ENCODE results near the gene ITPKA. TPM values are rescaled to one million over a fixed set of nuclear protein-coding genes. Genes with fewer than 3 reads are reported as not detected.
"Not testable (repeated sequence)": the region's sequence is repeated elsewhere in the genome, so short reads cannot be mapped to it uniquely, and the experiment has no call there.

ITPKA gene
- 1 to 10 TPM; 3.5 to 5.5 TPM for total RNA-seq

- ATAC-seq (replicated peaks), result peak; percentile 84
- Mint-ChIP-seq H3K4me1 (peaks cover 22% of the 10 kb centered on the region), H3K27ac (peak within 1 kb of the TSS; percentile 85), H3K4me3 (peak within 1 kb of the TSS; percentile 88), H3K9me3 (no peaks in the 10 kb centered on the region), H3K36me3 (ENCODE audit: low read depth) (no peaks in the 10 kb centered on the region), H3K27me3 (peaks cover 11% of the 10 kb centered on the region)
Observed at GRCh38 chr15:41493205-41493901, at the start of gene ITPKA. ITPKA (plus strand) TSS chr15:41493874; CDS start chr15:41493928, 54 bp downstream.

- H3K27me3 Mint-ChIP-seq, result no peaks in the 10 kb centered on the region
- H3K36me3 Mint-ChIP-seq (ENCODE audit: low read depth), result peaks cover 47% of the 10 kb centered on the region
- ATAC-seq (replicated peaks), result no peak
- no peaks in the 10 kb centered on the region for H3K9me3 Mint-ChIP-seq
- no peak overlapping the region for H3K4me3 Mint-ChIP-seq
- no peak overlapping the region for H3K27ac Mint-ChIP-seq
- H3K4me1 Mint-ChIP-seq, result peaks cover 6% of the 10 kb centered on the region
Observed at GRCh38 chr15:41445399-41445798, 48.3 kb upstream of the ITPKA start.

DNA sequence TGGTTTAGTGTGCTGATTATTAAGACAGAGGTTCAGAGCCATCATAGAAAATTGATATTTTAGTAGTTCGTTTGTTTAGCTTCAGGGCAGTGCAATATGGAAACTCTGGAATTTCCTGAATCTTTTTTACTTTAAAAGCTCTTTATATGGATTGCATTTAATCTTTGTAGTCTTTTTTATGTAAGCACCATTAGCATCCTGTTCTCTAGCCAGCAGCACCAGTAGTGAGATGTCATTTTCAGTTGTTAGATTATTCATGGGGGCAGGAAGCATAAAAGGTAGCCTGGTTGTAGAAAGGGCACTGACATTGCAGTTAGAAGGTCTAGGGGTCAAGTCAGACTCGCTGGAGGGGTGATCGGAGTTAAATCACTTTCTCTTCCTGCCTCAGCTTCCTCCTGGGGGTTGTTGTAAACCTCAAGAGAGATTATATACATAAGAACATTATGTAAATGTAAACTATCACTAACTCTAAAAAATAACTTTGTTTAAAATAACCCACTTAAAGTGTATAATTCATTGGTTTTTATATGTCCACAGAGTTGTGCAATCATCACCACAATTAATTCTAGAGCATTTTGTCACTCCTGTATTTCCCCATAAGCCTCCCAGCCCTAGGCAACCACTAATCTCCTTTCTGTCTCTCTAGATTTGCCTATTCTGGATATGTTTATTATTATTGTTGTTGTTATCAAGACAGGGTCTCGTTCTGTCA, 31.4 kb upstream of the ITPKA start:
- peak overlapping the region; percentile 47 for H3K27ac Mint-ChIP-seq
- no peak overlapping the region for H3K4me3 Mint-ChIP-seq

DNA sequence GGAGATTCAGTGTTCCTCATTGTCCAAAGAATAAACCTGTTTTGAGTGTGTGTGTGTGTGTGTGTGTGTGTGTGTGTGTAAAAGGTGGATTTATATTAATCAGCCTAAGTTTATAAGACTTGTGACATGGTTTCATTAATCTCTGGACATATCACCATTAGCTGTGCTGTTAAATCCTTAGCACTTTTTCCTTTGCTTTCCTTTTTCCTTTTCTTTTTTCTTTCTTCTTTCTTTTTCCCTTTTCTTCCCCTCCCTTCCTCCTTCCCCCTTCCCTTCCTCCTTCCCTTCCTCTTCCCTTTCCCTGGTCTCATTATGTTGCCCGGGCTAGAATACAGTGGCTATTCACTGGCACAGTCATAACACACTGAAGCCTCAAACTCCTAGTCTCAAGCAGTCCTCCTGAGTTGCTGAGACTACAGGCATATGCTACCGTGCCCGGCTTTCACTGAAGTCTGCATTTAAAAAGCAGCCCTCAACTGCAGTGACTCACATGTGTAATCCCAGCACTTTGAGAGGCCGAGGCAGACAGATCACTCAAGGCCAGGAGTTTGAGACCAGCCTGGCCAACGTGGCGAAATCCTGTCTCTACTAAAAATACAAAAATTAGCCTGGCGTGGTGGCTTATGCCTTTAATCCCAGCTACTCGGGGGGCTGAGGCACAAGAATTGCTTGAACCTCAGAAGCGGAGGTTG, 28.6 kb upstream of the ITPKA start:
- Mint-ChIP-seq H3K27ac (no peak overlapping the region), H3K9me3 (no peaks in the 10 kb centered on the region), H3K27me3 (no peaks in the 10 kb centered on the region), H3K4me1 (peaks cover 18% of the 10 kb centered on the region), H3K36me3 (ENCODE audit: low read depth) (peaks cover 83% of the 10 kb centered on the region), H3K4me3 (no peak overlapping the region)
- no peak for ATAC-seq (replicated peaks)

More for the DNA sequence above, 31.4 kb upstream of the ITPKA start:
- ATAC-seq (replicated peaks), result no peak
- Mint-ChIP-seq H3K27me3 (no peaks in the 10 kb centered on the region), H3K36me3 (ENCODE audit: low read depth) (peaks cover 82% of the 10 kb centered on the region), H3K9me3 (no peaks in the 10 kb centered on the region), H3K4me1 (peaks cover 15% of the 10 kb centered on the region)

- no peak overlapping the region for H3K27ac Mint-ChIP-seq
- peaks cover 18% of the 10 kb centered on the region for H3K4me1 Mint-ChIP-seq
- H3K4me3 Mint-ChIP-seq, result no peak overlapping the region
- no peaks in the 10 kb centered on the region for H3K9me3 Mint-ChIP-seq
- H3K36me3 Mint-ChIP-seq (ENCODE audit: low read depth), result peaks cover 87% of the 10 kb centered on the region
- no peaks in the 10 kb centered on the region for H3K27me3 Mint-ChIP-seq
- ATAC-seq (replicated peaks), result peak; percentile 68
Observed at GRCh38 chr15:41465822-41466421, 27.8 kb upstream of the ITPKA start.

- H3K4me1 Mint-ChIP-seq, result peaks cover 18% of the 10 kb centered on the region
- H3K27ac Mint-ChIP-seq, result peak overlapping the region; percentile 85
- no peaks in the 10 kb centered on the region for H3K9me3 Mint-ChIP-seq
- ATAC-seq (replicated peaks), result peak; percentile 18
- no peaks in the 10 kb centered on the region for H3K27me3 Mint-ChIP-seq
- no peak overlapping the region for H3K4me3 Mint-ChIP-seq
- peaks cover 94% of the 10 kb centered on the region for H3K36me3 Mint-ChIP-seq (ENCODE audit: low read depth)
Observed at GRCh38 chr15:41466711-41467110, 27.0 kb upstream of the ITPKA start.

GRCh38 chr15:41469644-41470043, 24.0 kb upstream of the ITPKA start:
- H3K9me3 Mint-ChIP-seq, H3K4me3 Mint-ChIP-seq: not testable (repeated sequence)
- peaks cover 92% of the 10 kb centered on the region for H3K36me3 Mint-ChIP-seq (ENCODE audit: low read depth)

GRCh38 chr15:41473418-41473817, 20.3 kb upstream of the ITPKA start:
- Mint-ChIP-seq H3K36me3 (ENCODE audit: low read depth) (peaks cover 93% of the 10 kb centered on the region), H3K9me3 (no peaks in the 10 kb centered on the region), H3K27me3 (no peaks in the 10 kb centered on the region), H3K27ac (no peak overlapping the region), H3K4me3 (no peak overlapping the region), H3K4me1 (peaks cover 4% of the 10 kb centered on the region)
- ATAC-seq (replicated peaks), result no peak

More at GRCh38 chr15:41469644-41470043, 24.0 kb upstream of the ITPKA start:
- not testable (repeated sequence) for H3K27me3 Mint-ChIP-seq; ATAC-seq (replicated peaks)
- Mint-ChIP-seq H3K27ac (peak overlapping the region; percentile 69), H3K4me1 (peaks cover 13% of the 10 kb centered on the region)

DNA sequence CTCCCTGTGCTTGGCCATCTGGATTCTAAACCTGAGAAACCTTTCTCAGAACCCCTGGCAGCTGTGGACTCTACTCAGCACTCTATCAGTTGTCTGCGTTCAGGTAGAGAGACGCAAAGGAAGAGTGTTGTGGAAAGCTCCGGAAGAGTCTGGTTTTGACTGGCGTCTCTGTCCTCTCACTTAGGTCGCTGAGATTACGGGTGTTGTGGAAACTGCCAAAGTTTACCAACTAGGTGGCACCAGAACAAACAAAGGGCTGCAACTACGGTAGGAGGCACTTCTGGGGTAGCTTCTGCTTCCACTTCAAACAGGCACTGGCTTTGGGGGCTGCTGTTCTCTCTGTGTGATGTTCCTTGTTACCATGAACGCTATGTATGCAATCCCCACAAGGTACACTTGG, 19.2 kb upstream of the ITPKA start:
- H3K27ac Mint-ChIP-seq, result no peak overlapping the region
- H3K27me3 Mint-ChIP-seq, result no peaks in the 10 kb centered on the region
- peaks cover 93% of the 10 kb centered on the region for H3K36me3 Mint-ChIP-seq (ENCODE audit: low read depth)
- H3K4me3 Mint-ChIP-seq, result no peak overlapping the region
- H3K9me3 Mint-ChIP-seq, result no peaks in the 10 kb centered on the region
- peaks cover 4% of the 10 kb centered on the region for H3K4me1 Mint-ChIP-seq
- ATAC-seq (replicated peaks), result no peak

GRCh38 chr15:41474941-41475340, 18.7 kb upstream of the ITPKA start:
- Mint-ChIP-seq H3K36me3 (ENCODE audit: low read depth) (peaks cover 93% of the 10 kb centered on the region), H3K27ac (no peak overlapping the region), H3K9me3 (no peaks in the 10 kb centered on the region), H3K4me1 (peaks cover under 1% of the 10 kb centered on the region), H3K27me3 (no peaks in the 10 kb centered on the region), H3K4me3 (no peak overlapping the region)
- ATAC-seq (replicated peaks), result no peak

DNA sequence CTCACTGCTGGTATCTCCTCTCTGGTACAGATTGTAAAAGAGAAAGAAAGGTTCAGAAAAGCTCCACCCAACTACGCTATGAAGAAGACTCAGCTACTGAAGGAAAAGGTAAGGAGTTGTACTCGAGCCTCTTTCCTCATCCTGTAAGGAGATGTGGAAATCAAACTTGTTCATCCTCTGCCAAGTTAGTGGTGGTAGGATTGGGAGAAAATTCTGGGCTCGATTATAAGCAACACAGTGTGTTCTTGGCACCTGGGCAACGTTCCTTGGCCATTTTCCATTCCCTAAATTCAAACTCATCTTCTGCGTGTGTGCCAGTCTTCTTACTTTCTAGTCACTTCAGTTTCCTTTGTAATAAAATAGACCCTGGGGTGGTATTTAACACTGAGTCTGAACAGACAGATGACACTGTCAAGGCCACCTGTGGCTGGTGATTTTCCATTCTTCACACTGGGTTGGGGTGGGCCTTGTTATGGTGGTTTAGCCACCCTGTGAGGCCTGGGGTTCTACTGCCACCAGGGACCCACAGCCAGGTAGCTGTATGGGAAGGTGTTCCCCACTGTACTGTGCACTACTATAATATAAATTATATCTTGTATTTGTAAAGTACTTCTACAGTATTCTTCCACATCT, 17.1 kb upstream of the ITPKA start:
- peaks cover 93% of the 10 kb centered on the region for H3K36me3 Mint-ChIP-seq (ENCODE audit: low read depth)

GRCh38 chr15:41480396-41481140, 13.1 kb upstream of the ITPKA start:
- H3K4me3 Mint-ChIP-seq, result no peak overlapping the region
- no peaks in the 10 kb centered on the region for H3K27me3 Mint-ChIP-seq
- peaks cover 13% of the 10 kb centered on the region for H3K4me1 Mint-ChIP-seq
- peaks cover 63% of the 10 kb centered on the region for H3K36me3 Mint-ChIP-seq (ENCODE audit: low read depth)
- no peak overlapping the region for H3K27ac Mint-ChIP-seq
- no peak for ATAC-seq (replicated peaks)
- no peaks in the 10 kb centered on the region for H3K9me3 Mint-ChIP-seq

More for the DNA sequence above, 17.1 kb upstream of the ITPKA start:
- H3K4me3 Mint-ChIP-seq, result no peak overlapping the region
- no peaks in the 10 kb centered on the region for H3K4me1 Mint-ChIP-seq
- ATAC-seq (replicated peaks), result no peak
- no peaks in the 10 kb centered on the region for H3K9me3 Mint-ChIP-seq
- no peaks in the 10 kb centered on the region for H3K27me3 Mint-ChIP-seq
- H3K27ac Mint-ChIP-seq, result no peak overlapping the region

- no peak for ATAC-seq (replicated peaks)
- H3K36me3 Mint-ChIP-seq (ENCODE audit: low read depth), result peaks cover 46% of the 10 kb centered on the region
- no peaks in the 10 kb centered on the region for H3K9me3 Mint-ChIP-seq
- no peak overlapping the region for H3K27ac Mint-ChIP-seq
- H3K4me3 Mint-ChIP-seq, result peak overlapping the region; percentile 73
- no peaks in the 10 kb centered on the region for H3K27me3 Mint-ChIP-seq
- H3K4me1 Mint-ChIP-seq, result peaks cover 13% of the 10 kb centered on the region
Observed at GRCh38 chr15:41482110-41482877, 11.4 kb upstream of the ITPKA start.
